H1 (cell line): ENCODE data around the gene DVL1. TPM values are rescaled to one million over a fixed set of nuclear protein-coding genes. Genes with fewer than 3 reads are reported as not detected.
A peak's percentile ranks its signal among the peaks of the same experiment; 100 is the strongest.

Experiments used
- CTCF ChIA-PET: fragments of 300-600 bp; sonication (Branson Sonifier 250); formaldehyde crosslinking; loops from one replicate; lab custom pipeline; 2021; ENCODE audit not compliant: partially characterized antibody; lab: Charles Lee
- POLR2A ChIA-PET: fragments of 300-600 bp; sonication (Branson Sonifier 250); formaldehyde crosslinking; loops from one replicate; lab custom pipeline; 2021; ENCODE audit warnings: inconsistent platforms; ENCODE audit not compliant: partially characterized antibody; lab: Charles Lee
- DNase-seq, 2 experiments: peaks; one replicate each; pipeline versions ENCODE4 v3.0.0 to v3.0.0-alpha.2; 2010 to 2022; ENCODE audit warnings: low spot score in 2 of 2, low read depth in 1 of 2, mixed read lengths in 1 of 2
- FAIRE-seq: peaks from 2 replicates; lab custom pipeline; 2011; peaks lifted over from hg19 to GRCh38; lab: Jason Lieb, UNC
- H2AFZ ChIP-seq: 2 replicates; pipeline ENCODE4 v1.8.1; 2012; ENCODE audit warnings: low read length, inconsistent platforms
- H2AK5ac ChIP-seq: 2 replicates; pipeline ENCODE4 v1.6.1; 2013; ENCODE audit warnings: low read depth, low read length
- H2BK120ac ChIP-seq: replicated peaks from 2 replicates; pipeline ENCODE3; 2013; ENCODE audit warnings: low read depth, low read length, inconsistent platforms
- H2BK12ac ChIP-seq: 2 replicates; pipeline ENCODE4 v1.6.1; 2013; ENCODE audit warnings: low read depth, low read length
- H2BK15ac ChIP-seq: 2 replicates; pipeline ENCODE4 v1.6.1; 2013; ENCODE audit warnings: low read length
- H2BK20ac ChIP-seq: 2 replicates; pipeline ENCODE4 v1.6.1; 2013; ENCODE audit warnings: low read length
- H2BK5ac ChIP-seq: 2 replicates; pipeline ENCODE4 v1.6.1; 2013; ENCODE audit warnings: low read depth, low read length
- H3K14ac ChIP-seq: 2 replicates; pipeline ENCODE4 v1.6.1; 2013; ENCODE audit warnings: inconsistent platforms; ENCODE audit not compliant: insufficient read length
- H3K18ac ChIP-seq: 2 replicates; pipeline ENCODE4 v1.6.1; 2013; ENCODE audit warnings: low read length; ENCODE audit errors: extremely low read depth
- H3K23ac ChIP-seq: 2 replicates; pipeline ENCODE4 v1.6.1; 2013; ENCODE audit warnings: inconsistent platforms; ENCODE audit not compliant: insufficient read length
- H3K23me2 ChIP-seq: 2 replicates; pipeline ENCODE4 v1.6.1; 2013; ENCODE audit warnings: low read depth, low read length
- H3K27ac ChIP-seq: 2 replicates; pipeline ENCODE4 v1.6.1; 2011; ENCODE audit warnings: low read depth, low read length, inconsistent platforms
- H3K27me3 ChIP-seq, 4 experiments: replicated peaks in 1 of 4; 1 replicate in 1 of 4; 2 replicates in 3 of 4; pipeline versions ENCODE4 v1.6.1 to v1.8.1; 2011 to 2013; ENCODE audit warnings: low read length in 3 of 4, mild to moderate bottlenecking in 3 of 4, inconsistent platforms in 2 of 4, mixed read lengths in 2 of 4, moderate library complexity in 1 of 4; ENCODE audit not compliant: control insufficient read depth in 3 of 4, insufficient read depth in 3 of 4; ENCODE audit errors: extremely low read depth in 1 of 4
- H3K36me3 ChIP-seq, 4 experiments: 2 replicates each; pipeline versions ENCODE4 v1.6.1 to v1.8.1; 2011 to 2013; ENCODE audit warnings: mild to moderate bottlenecking in 4 of 4, low read length in 3 of 4, moderate library complexity in 2 of 4, control low read depth in 1 of 4, inconsistent platforms in 1 of 4; ENCODE audit not compliant: insufficient read depth in 4 of 4, control insufficient read depth in 2 of 4
- H3K4ac ChIP-seq: replicated peaks from 2 replicates; pipeline ENCODE3; 2013; ENCODE audit warnings: low read length, low read depth, mixed read lengths, inconsistent platforms; ENCODE audit not compliant: insufficient read length
- H3K4me1 ChIP-seq, 4 experiments: replicated peaks in 1 of 4; 1 replicate in 1 of 4; 2 replicates in 3 of 4; pipeline versions ENCODE4 v1.6.1 to v1.8.1; 2011 to 2013; ENCODE audit warnings: low read length in 3 of 4, inconsistent platforms in 2 of 4, mixed read lengths in 1 of 4; ENCODE audit not compliant: insufficient read depth in 4 of 4, control insufficient read depth in 3 of 4
- H3K4me2 ChIP-seq, 2 experiments: 2 replicates each; pipeline versions ENCODE4 v1.6.1 to v1.8.1; 2011 to 2013; ENCODE audit warnings: low read depth in 2 of 2, low read length in 2 of 2, control low read depth in 1 of 2, inconsistent platforms in 1 of 2, mild to moderate bottlenecking in 1 of 2; ENCODE audit not compliant: insufficient read depth in 1 of 2
- H3K4me3 ChIP-seq, 4 experiments: fragments of 200-600, 300-600 bp in 1 of 4; sonication (generic), shearing (Covaris generic), sonication (Bioruptor Twin) in 1 of 4; 2 replicates each; pipeline versions ENCODE4 v1.5.1 to v1.8.1; 2011 to 2016; ENCODE audit warnings: low read length in 4 of 4, low read depth in 3 of 4, control low read depth in 2 of 4, inconsistent platforms in 2 of 4, mild to moderate bottlenecking in 2 of 4, mixed read lengths in 1 of 4, moderate library complexity in 1 of 4; ENCODE audit not compliant: insufficient read depth in 2 of 4; ENCODE audit errors: extremely low read depth in 1 of 4
- H3K56ac ChIP-seq: replicated peaks from 2 replicates; pipeline ENCODE3; 2013; ENCODE audit warnings: low read depth, mild to moderate bottlenecking, mixed read lengths, low read length, inconsistent platforms; ENCODE audit not compliant: insufficient read length
- H3K79me1 ChIP-seq: 2 replicates; pipeline ENCODE4 v1.6.1; 2013; ENCODE audit warnings: low read depth, low read length, control low read depth
- H3K79me2 ChIP-seq, 2 experiments: 2 replicates each; pipeline versions ENCODE4 v1.6.1 to v1.8.1; 2012 to 2013; ENCODE audit warnings: low read length in 2 of 2, mild to moderate bottlenecking in 2 of 2, inconsistent platforms in 1 of 2; ENCODE audit not compliant: insufficient read depth in 2 of 2, control insufficient read depth in 1 of 2
- H3K9ac ChIP-seq, 4 experiments: replicated peaks in 1 of 4; 1 replicate in 1 of 4; 2 replicates in 3 of 4; pipeline versions ENCODE4 v1.6.1 to v1.8.1; 2011 to 2013; ENCODE audit warnings: low read depth in 3 of 4, low read length in 3 of 4, control low read depth in 2 of 4, mild to moderate bottlenecking in 2 of 4, moderate library complexity in 2 of 4, inconsistent platforms in 1 of 4; ENCODE audit errors: extremely low read depth in 1 of 4
- H3K9me3 ChIP-seq, 2 experiments: 2 replicates each; pipeline versions ENCODE4 v1.6.1 to v1.8.1; 2012 to 2013; ENCODE audit warnings: mild to moderate bottlenecking in 2 of 2, moderate library complexity in 2 of 2, control low read depth in 1 of 2, inconsistent platforms in 1 of 2, low read depth in 1 of 2, low read length in 1 of 2, mixed read lengths in 1 of 2; ENCODE audit not compliant: insufficient read depth in 2 of 2
- H4K20me1 ChIP-seq, 2 experiments: replicated peaks in 1 of 2; 2 replicates each; pipeline versions ENCODE3 to v1.8.1; 2011 to 2013; ENCODE audit warnings: inconsistent platforms in 2 of 2, low read length in 2 of 2, mild to moderate bottlenecking in 1 of 2; ENCODE audit not compliant: insufficient read depth in 2 of 2, control insufficient read depth in 1 of 2
- H4K5ac ChIP-seq: 2 replicates; pipeline ENCODE4 v1.6.1; 2013; ENCODE audit warnings: low read length, low read depth, mixed read lengths, inconsistent platforms; ENCODE audit not compliant: insufficient read length
- H4K8ac ChIP-seq: 2 replicates; pipeline ENCODE4 v1.8.0; 2013; ENCODE audit warnings: mild to moderate bottlenecking, moderate library complexity, low read length, inconsistent platforms; ENCODE audit not compliant: insufficient read depth; ENCODE audit errors: extremely low read depth
- H4K91ac ChIP-seq: replicated peaks from 2 replicates; pipeline ENCODE3; 2013; ENCODE audit warnings: low read length, mixed read lengths, inconsistent platforms; ENCODE audit not compliant: insufficient read length
- BRCA1 ChIP-seq: IDR thresholded peaks from 2 replicates; pipeline ENCODE4 v1.6.1; 2012; ENCODE audit warnings: low read depth, low read length, improper control_type of control experiment
- CBX5 ChIP-seq: fragments of 300-800, 300-1000 bp; sonication (generic); IDR thresholded peaks from 2 replicates; pipeline ENCODE4 v1.7.1; 2016; ENCODE audit warnings: antibody characterized with exemption, low read length, low read depth
- EP300 ChIP-seq, 2 experiments: IDR thresholded peaks; 1 replicate in 1 of 2; 2 replicates in 1 of 2; pipeline ENCODE4 v1.6.1; 2011 to 2012; ENCODE audit warnings: low read depth in 2 of 2, low read length in 2 of 2, mild to moderate bottlenecking in 2 of 2, borderline replicate concordance in 1 of 2, inconsistent platforms in 1 of 2, moderate library complexity in 1 of 2
- EZH2 ChIP-seq: fragments of 200-600 bp; sonication (generic); IDR thresholded peaks from 2 replicates; pipeline ENCODE4 v1.7.1; 2012; ENCODE audit warnings: low read depth, mild to moderate bottlenecking, moderate library complexity, low read length, inconsistent platforms; ENCODE audit not compliant: severe bottlenecking
- GABPA ChIP-seq: IDR thresholded peaks from 2 replicates; pipeline ENCODE4 v1.6.1; 2011; ENCODE audit warnings: mild to moderate bottlenecking, low read length, moderate library complexity, borderline replicate concordance; ENCODE audit not compliant: insufficient read depth
- KDM5A ChIP-seq: fragments of 200-600 bp; IDR thresholded peaks from 2 replicates; pipeline ENCODE4 v1.7.1; 2012; ENCODE audit warnings: mild to moderate bottlenecking, low read length, inconsistent platforms, mixed read lengths
- POLR2AphosphoS5 ChIP-seq: IDR thresholded peaks from 2 replicates; pipeline ENCODE4 v1.6.1; 2011; ENCODE audit warnings: low read depth, low read length
- RAD21 ChIP-seq, 2 experiments: IDR thresholded peaks in 1 of 2; conservative IDR thresholded peaks in 1 of 2; 2 replicates each; pipeline ENCODE4 v1.6.1; 2011; ENCODE audit warnings: low read depth in 2 of 2, low read length in 2 of 2, improper control_type of control experiment in 1 of 2, inconsistent platforms in 1 of 2, mild to moderate bottlenecking in 1 of 2, moderate library complexity in 1 of 2
- RBBP5 ChIP-seq: IDR thresholded peaks from 2 replicates; pipeline ENCODE4 v1.7.1; 2012; ENCODE audit warnings: low read depth, mild to moderate bottlenecking, inconsistent platforms, low read length, moderate library complexity, borderline replicate concordance
- SRF ChIP-seq: IDR thresholded peaks from 2 replicates; pipeline ENCODE4 v1.6.1; 2011; ENCODE audit warnings: mild to moderate bottlenecking, low read depth, low read length, moderate library complexity
- WGBS, 2 experiments: shearing (Covaris generic) in 1 of 2; methylation state at CpG; one replicate each; pipeline versions ENCODE4 v1.1.6 to v1.1.7; 2013 to 2015; ENCODE audit warnings: low lambda C conversion rate in 2 of 2, mixed read lengths in 2 of 2, inconsistent platforms in 1 of 2, low coverage in 1 of 2, missing lambda C conversion rate in 1 of 2; ENCODE audit not compliant: insufficient replicate concordance in 2 of 2, insufficient coverage in 1 of 2, insufficient read length in 1 of 2; ENCODE audit errors: extremely low coverage in 1 of 2, missing lambda C conversion rate in 1 of 2; 5-methylcytosine and 5-hydroxymethylcytosine counted together
- polyA plus RNA-seq, 7 experiments: library from polyadenylated mRNA; depleted of rRNA in 3 of 7; stranded (reverse) in 5 of 7; unstranded in 2 of 7; fragments of >200 nt in 5 of 7; fragments of 200-250 nt in 2 of 7; gene quantifications; 1 replicate in 5 of 7; 2 replicates in 1 of 7; 4 replicates in 1 of 7; pipeline versions ENCODE4 v1.2.1 to v1.2.3, GENCODE V29; 2011 to 2013; ENCODE audit warnings: missing spikeins in 2 of 7, mixed read lengths in 2 of 7
- total RNA-seq: library from RNA; stranded (reverse); fragmentation: NEBNext Ultra II Directional; extraction: Animal tissue kit (Norgen Biotek cat#: 25700); gene quantifications from 2 replicates; pipeline ENCODE4 v1.2.1, GENCODE V29; 2021
- TF ChIP-seq, protein P1 (sequence below): IDR thresholded peaks from 2 replicates; pipeline ENCODE4 v1.6.1; 2012; ENCODE audit warnings: inconsistent platforms

Gene DVL1
- total and polyA plus RNA-seq, 2 of the 8 experiments (the other 6 are each of a cell fraction or from before 2014, with no cell fraction given): 39.4 to 58.9 TPM

DNA sequence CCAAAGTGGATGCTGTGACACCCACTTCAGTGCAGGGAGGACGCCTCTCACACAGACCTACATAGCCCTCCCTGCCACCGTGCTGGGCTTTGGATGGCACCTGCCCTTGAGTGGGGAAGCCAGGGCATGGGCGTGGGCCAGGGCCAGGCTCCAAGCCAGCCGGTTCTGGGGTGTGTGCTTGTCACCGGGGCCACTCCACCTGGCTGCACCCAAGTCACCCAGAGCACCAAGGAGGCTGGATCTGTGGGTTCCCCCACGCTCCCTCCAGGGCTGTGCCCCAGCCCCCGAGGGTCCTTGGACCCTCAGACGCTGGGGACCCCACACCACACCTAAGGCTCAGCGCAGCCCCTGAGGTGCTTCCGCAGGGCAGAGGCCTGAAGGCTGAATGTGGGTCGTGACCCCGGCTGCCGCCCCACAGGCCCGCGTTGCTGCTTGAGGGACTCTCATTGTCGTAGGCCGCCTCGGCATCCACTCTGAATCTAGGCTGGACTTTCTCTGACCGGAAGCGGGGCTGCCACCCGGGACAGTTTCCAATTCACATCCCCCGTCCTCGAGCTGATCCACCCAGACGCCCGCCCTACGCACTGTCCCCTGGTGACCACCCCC lies 7.7 kb upstream of the DVL1 start:
- H3K14ac ChIP-seq: no peak overlapping the region
- H3K4ac ChIP-seq: no peak overlapping the region
- no peaks in the 10 kb centered on the region for H3K79me1 ChIP-seq
- no peak for FAIRE-seq
- H2BK20ac ChIP-seq: peak overlapping the region; percentile 7; the same call in 1 of the 2 replicates
- no peak overlapping the region for H3K4me3 ChIP-seq
- no peaks in the 10 kb centered on the region for H3K36me3 ChIP-seq
- H3K23me2 ChIP-seq: peaks cover 14% of the 10 kb centered on the region
- H3K27ac ChIP-seq: no peak overlapping the region
- no peak overlapping the region for H3K56ac ChIP-seq
- no peak overlapping the region for H2BK120ac ChIP-seq
- DNase-seq: no peak
- peaks cover 9 to 17% (median 14%) of the 10 kb centered on the region in 4 experiments for H3K27me3 ChIP-seq
- 0 out of 2 replicates have a peak overlapping the region, but pooled peaks have one; percentile 24 for H2BK5ac ChIP-seq
- H3K18ac ChIP-seq: no peak overlapping the region
- POLR2A ChIA-PET: interaction anchor here (1.2 to 4.0 kb wide), 5 partner anchors 14 to 64 kb away, joined by 3 to 19 read pairs (median 4); partner anchors contain the start of genes ANKRD65, AURKAIP1, CCNL2 and MRPL20
- H4K8ac ChIP-seq: no peak overlapping the region
- peaks cover 2 to 48% (median 34%) of the 10 kb centered on the region in 4 experiments for H3K4me1 ChIP-seq
- no peak overlapping the region for H2AFZ ChIP-seq
- H2BK12ac ChIP-seq: peak overlapping the region; percentile 50; the same call in 1 of the 2 replicates
- CTCF ChIA-PET: interaction anchor here (1.1 to 2.9 kb wide), 3 partner anchors 12 to 46 kb away, joined by 3 to 18 read pairs (median 3); no protein-coding TSS in a partner anchor
- peak overlapping the region; percentile 73 for H4K91ac ChIP-seq
- no peak overlapping the region for H3K23ac ChIP-seq
- H3K9me3 ChIP-seq: no peaks in the 10 kb centered on the region
- H4K20me1 ChIP-seq: peaks cover 0 to 3% of the 10 kb centered on the region in 2 experiments
- H2BK15ac ChIP-seq: no peak overlapping the region
- peak overlapping the region; percentile 53; the same call in 1 of the 2 replicates for H2AK5ac ChIP-seq
- H3K79me2 ChIP-seq: no peaks in the 10 kb centered on the region
- no peak overlapping the region for H3K9ac ChIP-seq
- no peak overlapping the region for H4K5ac ChIP-seq
- 95% methylated on average over 23 of the region's 26 CpGs; no CpG with 5 or more reads in 1 of the 2 experiments for WGBS, 2 experiments
- H3K4me2 ChIP-seq: no peak overlapping the region
- no peak for TF ChIP-seq RAD21 (IDR thresholded peaks at IDR 0.05 in 1 of 2, conservative IDR thresholded peaks at IDR 0.05 in 1 of 2; ENCODE audit: low read depth in 2 of 2, low read length in 2 of 2)
- no peak for TF ChIP-seq POLR2AphosphoS5
- no peak for TF ChIP-seq KDM5A
- TF ChIP-seq BRCA1: no peak
- TF ChIP-seq RBBP5: no peak
- no peak for TF ChIP-seq CBX5
- TF ChIP-seq SRF: no peak
- TF ChIP-seq GABPA: no peak
- no peak for TF ChIP-seq EP300 (IDR thresholded peaks at IDR 0.05; ENCODE audit: borderline replicate concordance in 1 of 2, low read depth in 2 of 2, low read length in 2 of 2)
- no peak for TF ChIP-seq EZH2
- TF ChIP-seq, protein P1, sequence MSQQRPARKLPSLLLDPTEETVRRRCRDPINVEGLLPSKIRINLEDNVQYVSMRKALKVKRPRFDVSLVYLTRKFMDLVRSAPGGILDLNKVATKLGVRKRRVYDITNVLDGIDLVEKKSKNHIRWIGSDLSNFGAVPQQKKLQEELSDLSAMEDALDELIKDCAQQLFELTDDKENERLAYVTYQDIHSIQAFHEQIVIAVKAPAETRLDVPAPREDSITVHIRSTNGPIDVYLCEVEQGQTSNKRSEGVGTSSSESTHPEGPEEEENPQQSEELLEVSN: no peak
